ENCODE data around the gene ZSWIM5. TPM values are rescaled to one million over a fixed set of nuclear protein-coding genes. Genes with fewer than 3 reads are reported as not detected.
"Not testable (repeated sequence)": the region's sequence is repeated elsewhere in the genome, so short reads cannot be mapped to it uniquely, and the experiment has no call there.

Gene ZSWIM5
- total and polyA plus RNA-seq, 4 donors = 0.67 to 2.9 (median 1.3) TPM

DNA sequence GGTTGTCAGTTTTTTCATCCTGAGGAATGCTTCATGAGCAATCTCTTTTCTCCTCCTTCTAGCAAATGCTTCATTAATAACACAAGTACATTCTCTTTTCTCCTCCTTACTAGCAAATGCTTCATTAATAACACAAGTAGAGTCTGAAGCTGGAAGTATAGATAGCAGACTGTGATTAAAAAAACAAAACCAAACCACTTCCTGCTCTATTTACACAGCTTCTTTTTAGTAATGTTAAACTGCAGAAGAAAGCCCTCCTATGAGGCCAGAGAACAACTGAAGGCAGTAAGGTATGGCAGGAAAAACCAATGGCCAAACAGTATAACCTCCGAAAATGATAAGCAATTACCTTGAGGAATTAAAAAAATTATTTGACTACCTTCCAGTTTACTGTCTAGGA lies 90.1 kb downstream of the ZSWIM5 start:
- WGBS = 80% methylated on average over 1 of the region's 1 CpG
- no peaks in the 10 kb centered on the region for H3K27me3 ChIP-seq (ENCODE audit: control insufficient read depth in 4 of 4, insufficient read depth in 4 of 4, low read length in 3 of 4)
- TF ChIP-seq TAF1 (conservative IDR thresholded peaks at IDR 0.05) (no peak), FOXA1 (IDR thresholded peaks at IDR 0.05) (no peak), RXRA (IDR thresholded peaks at IDR 0.05) (no peak), GABPA (IDR thresholded peaks at IDR 0.05 in 1 of 2, conservative IDR thresholded peaks at IDR 0.05 in 1 of 2) (no peak), YY1 (IDR thresholded peaks at IDR 0.05) (no peak), FOXA2 (IDR thresholded peaks at IDR 0.05) (no peak), NR2F2 (IDR thresholded peaks at IDR 0.05) (no peak), RAD21 (IDR thresholded peaks at IDR 0.05) (no peak), SP1 (IDR thresholded peaks at IDR 0.05) (no peak)
- TF ChIP-seq, protein P1, sequence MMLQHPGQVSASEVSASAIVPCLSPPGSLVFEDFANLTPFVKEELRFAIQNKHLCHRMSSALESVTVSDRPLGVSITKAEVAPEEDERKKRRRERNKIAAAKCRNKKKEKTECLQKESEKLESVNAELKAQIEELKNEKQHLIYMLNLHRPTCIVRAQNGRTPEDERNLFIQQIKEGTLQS (IDR thresholded peaks at IDR 0.05) = no peak
- TF ChIP-seq, protein P2, sequence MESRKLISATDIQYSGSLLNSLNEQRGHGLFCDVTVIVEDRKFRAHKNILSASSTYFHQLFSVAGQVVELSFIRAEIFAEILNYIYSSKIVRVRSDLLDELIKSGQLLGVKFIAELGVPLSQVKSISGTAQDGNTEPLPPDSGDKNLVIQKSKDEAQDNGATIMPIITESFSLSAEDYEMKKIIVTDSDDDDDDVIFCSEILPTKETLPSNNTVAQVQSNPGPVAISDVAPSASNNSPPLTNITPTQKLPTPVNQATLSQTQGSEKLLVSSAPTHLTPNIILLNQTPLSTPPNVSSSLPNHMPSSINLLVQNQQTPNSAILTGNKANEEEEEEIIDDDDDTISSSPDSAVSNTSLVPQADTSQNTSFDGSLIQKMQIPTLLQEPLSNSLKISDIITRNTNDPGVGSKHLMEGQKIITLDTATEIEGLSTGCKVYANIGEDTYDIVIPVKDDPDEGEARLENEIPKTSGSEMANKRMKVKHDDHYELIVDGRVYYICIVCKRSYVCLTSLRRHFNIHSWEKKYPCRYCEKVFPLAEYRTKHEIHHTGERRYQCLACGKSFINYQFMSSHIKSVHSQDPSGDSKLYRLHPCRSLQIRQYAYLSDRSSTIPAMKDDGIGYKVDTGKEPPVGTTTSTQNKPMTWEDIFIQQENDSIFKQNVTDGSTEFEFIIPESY (IDR thresholded peaks at IDR 0.05) = no peak

DNA sequence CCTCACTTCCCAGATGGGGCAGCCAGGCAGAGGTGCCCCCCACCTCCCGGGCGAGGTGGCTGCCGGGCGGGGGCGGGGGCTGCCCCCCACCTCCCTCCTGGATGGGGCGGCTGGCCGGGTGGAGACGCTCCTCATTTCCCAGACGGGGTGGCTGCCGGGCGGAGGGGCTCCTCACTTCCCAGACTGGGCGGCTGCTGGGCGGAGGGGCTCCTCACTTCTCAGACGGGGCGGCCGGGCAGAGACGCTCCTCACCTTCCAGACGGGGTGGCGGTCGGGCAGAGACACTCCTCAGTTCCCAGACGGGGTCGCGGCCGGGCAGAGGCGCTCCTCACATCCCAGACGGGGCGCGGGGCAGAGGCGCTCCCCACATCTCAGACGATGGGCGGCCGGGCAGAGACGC lies 91.2 kb downstream of the ZSWIM5 start:
- H3K27ac ChIP-seq (ENCODE audit: low read depth in 1 of 2, low read length in 2 of 2); H3K36me3 ChIP-seq (ENCODE audit: control insufficient read depth in 4 of 4, insufficient read depth in 3 of 4, low read depth in 1 of 4, low read length in 3 of 4); H3K9ac ChIP-seq (ENCODE audit: low read depth in 1 of 2, low read length in 2 of 2); H3K9me3 ChIP-seq (ENCODE audit: control insufficient read depth in 4 of 4, low read length in 3 of 4); H3K4me3 ChIP-seq (ENCODE audit: low read depth in 1 of 3, low read length in 3 of 3); DNase-seq (ENCODE audit: low spot score); H3K4me1 ChIP-seq (ENCODE audit: control insufficient read depth in 4 of 4, insufficient read depth in 4 of 4, low read length in 3 of 4); H3K27me3 ChIP-seq (ENCODE audit: control insufficient read depth in 4 of 4, insufficient read depth in 4 of 4, low read length in 3 of 4): not testable (repeated sequence)
- WGBS = 98% methylated on average over 33 of the region's 33 CpGs

More for the DNA sequence above, 90.1 kb downstream of the ZSWIM5 start:
- Histone ChIP-seq H3K27ac (ENCODE audit: low read depth in 1 of 2, low read length in 2 of 2) (no peak overlapping the region), H3K9ac (ENCODE audit: low read depth in 1 of 2, low read length in 2 of 2) (no peak overlapping the region), H3K36me3 (ENCODE audit: control insufficient read depth in 4 of 4, insufficient read depth in 3 of 4, low read depth in 1 of 4, low read length in 3 of 4) (no peaks in the 10 kb centered on the region), H3K9me3 (ENCODE audit: control insufficient read depth in 4 of 4, low read length in 3 of 4) (no peaks in the 10 kb centered on the region), H3K4me3 (ENCODE audit: low read depth in 1 of 3, low read length in 3 of 3) (no peak overlapping the region), H3K4me1 (ENCODE audit: control insufficient read depth in 4 of 4, insufficient read depth in 4 of 4, low read length in 3 of 4) (peaks cover 0 to 2% (median 0%) of the 10 kb centered on the region in 4 donors)
- DNase-seq (ENCODE audit: low spot score) = no peak

DNA sequence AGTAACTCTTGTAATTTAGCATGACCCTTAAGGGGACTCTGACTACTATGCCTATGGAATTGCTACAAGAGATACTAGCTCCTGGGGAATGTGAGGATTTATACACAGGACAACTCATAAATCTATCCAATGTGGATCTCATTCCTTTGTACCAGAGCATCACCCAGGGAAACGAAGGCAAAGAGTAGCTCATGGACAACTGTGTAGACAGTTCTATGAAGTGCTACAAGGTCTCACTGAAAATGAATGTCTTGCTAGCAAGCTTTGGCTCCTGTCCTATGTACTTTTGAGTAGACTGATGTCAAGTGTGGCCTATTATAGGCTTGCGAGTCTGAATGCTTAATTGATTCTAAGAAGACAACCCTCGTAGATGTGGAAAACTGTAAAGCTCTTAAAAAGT lies 93.7 kb downstream of the ZSWIM5 start:
- Histone ChIP-seq H3K4me3 (ENCODE audit: low read depth in 1 of 3, low read length in 3 of 3) (no peak overlapping the region), H3K36me3 (ENCODE audit: control insufficient read depth in 4 of 4, insufficient read depth in 3 of 4, low read depth in 1 of 4, low read length in 3 of 4) (no peaks in the 10 kb centered on the region), H3K27me3 (ENCODE audit: control insufficient read depth in 4 of 4, insufficient read depth in 4 of 4, low read length in 3 of 4) (no peaks in the 10 kb centered on the region), H3K4me1 (ENCODE audit: control insufficient read depth in 4 of 4, insufficient read depth in 4 of 4, low read length in 3 of 4) (peaks cover 0 to 2% (median 0%) of the 10 kb centered on the region in 4 donors), H3K9me3 (ENCODE audit: control insufficient read depth in 4 of 4, low read length in 3 of 4) (no peaks in the 10 kb centered on the region), H3K9ac (ENCODE audit: low read depth in 1 of 2, low read length in 2 of 2) (no peak overlapping the region), H3K27ac (ENCODE audit: low read depth in 1 of 2, low read length in 2 of 2) (no peak overlapping the region)
- no peak for DNase-seq (ENCODE audit: low spot score)
- WGBS = 94% methylated on average over 3 of the region's 3 CpGs
- TF ChIP-seq RAD21 (IDR thresholded peaks at IDR 0.05) (no peak), HNF4A (conservative IDR thresholded peaks at IDR 0.05) (no peak)

DNA sequence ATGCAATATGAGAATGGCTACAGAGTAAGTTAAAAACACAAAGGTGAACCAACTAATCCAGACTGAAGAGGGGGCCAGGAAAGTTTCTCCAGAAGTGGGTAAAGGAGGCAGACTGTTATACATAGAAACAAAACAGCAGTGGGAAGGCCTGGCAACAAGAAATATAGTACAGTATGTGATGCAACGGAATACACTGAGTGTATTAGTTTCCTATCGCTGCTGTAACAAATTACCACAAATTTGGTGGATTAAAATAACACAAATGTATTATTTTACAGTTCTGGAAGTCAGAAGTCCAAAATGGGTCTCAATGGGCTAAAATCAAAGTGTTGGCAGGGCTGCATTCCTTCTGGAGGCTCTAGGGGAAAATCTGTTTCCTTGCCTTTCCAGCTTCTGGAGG lies 95.2 kb downstream of the ZSWIM5 start:
- TF ChIP-seq HNF4G (IDR thresholded peaks at IDR 0.05) (no peak), EGR1 (IDR thresholded peaks at IDR 0.05; ENCODE audit: low read depth in 2 of 2) (no peak), GABPA (IDR thresholded peaks at IDR 0.05 in 1 of 2, conservative IDR thresholded peaks at IDR 0.05 in 1 of 2) (no peak), FOXA1 (IDR thresholded peaks at IDR 0.05) (no peak), TAF1 (conservative IDR thresholded peaks at IDR 0.05) (no peak), HNF4A (conservative IDR thresholded peaks at IDR 0.05) (no peak), SP1 (IDR thresholded peaks at IDR 0.05) (no peak), RAD21 (IDR thresholded peaks at IDR 0.05) (no peak), YY1 (IDR thresholded peaks at IDR 0.05) (no peak), RXRA (IDR thresholded peaks at IDR 0.05) (no peak), NR2F2 (IDR thresholded peaks at IDR 0.05) (no peak)
- TF ChIP-seq, protein P3, sequence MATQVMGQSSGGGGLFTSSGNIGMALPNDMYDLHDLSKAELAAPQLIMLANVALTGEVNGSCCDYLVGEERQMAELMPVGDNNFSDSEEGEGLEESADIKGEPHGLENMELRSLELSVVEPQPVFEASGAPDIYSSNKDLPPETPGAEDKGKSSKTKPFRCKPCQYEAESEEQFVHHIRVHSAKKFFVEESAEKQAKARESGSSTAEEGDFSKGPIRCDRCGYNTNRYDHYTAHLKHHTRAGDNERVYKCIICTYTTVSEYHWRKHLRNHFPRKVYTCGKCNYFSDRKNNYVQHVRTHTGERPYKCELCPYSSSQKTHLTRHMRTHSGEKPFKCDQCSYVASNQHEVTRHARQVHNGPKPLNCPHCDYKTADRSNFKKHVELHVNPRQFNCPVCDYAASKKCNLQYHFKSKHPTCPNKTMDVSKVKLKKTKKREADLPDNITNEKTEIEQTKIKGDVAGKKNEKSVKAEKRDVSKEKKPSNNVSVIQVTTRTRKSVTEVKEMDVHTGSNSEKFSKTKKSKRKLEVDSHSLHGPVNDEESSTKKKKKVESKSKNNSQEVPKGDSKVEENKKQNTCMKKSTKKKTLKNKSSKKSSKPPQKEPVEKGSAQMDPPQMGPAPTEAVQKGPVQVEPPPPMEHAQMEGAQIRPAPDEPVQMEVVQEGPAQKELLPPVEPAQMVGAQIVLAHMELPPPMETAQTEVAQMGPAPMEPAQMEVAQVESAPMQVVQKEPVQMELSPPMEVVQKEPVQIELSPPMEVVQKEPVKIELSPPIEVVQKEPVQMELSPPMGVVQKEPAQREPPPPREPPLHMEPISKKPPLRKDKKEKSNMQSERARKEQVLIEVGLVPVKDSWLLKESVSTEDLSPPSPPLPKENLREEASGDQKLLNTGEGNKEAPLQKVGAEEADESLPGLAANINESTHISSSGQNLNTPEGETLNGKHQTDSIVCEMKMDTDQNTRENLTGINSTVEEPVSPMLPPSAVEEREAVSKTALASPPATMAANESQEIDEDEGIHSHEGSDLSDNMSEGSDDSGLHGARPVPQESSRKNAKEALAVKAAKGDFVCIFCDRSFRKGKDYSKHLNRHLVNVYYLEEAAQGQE (IDR thresholded peaks at IDR 0.05) = no peak
- TF ChIP-seq, protein P2 (IDR thresholded peaks at IDR 0.05) = no peak
- TF ChIP-seq, protein P4, sequence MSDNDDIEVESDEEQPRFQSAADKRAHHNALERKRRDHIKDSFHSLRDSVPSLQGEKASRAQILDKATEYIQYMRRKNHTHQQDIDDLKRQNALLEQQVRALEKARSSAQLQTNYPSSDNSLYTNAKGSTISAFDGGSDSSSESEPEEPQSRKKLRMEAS (IDR thresholded peaks at IDR 0.05) = no peak
- H3K9ac ChIP-seq (ENCODE audit: low read depth in 1 of 2, low read length in 2 of 2) = no peak overlapping the region
- no peaks in the 10 kb centered on the region for H3K36me3 ChIP-seq (ENCODE audit: control insufficient read depth in 4 of 4, insufficient read depth in 3 of 4, low read depth in 1 of 4, low read length in 3 of 4)
- WGBS = 98% methylated on average over 2 of the region's 2 CpGs
- no peak overlapping the region for H3K4me3 ChIP-seq (ENCODE audit: low read depth in 1 of 3, low read length in 3 of 3)
- DNase-seq (ENCODE audit: low spot score) = no peak
- no peaks in the 10 kb centered on the region for H3K9me3 ChIP-seq (ENCODE audit: control insufficient read depth in 4 of 4, low read length in 3 of 4)
- peaks cover 0 to 4% (median 0%) of the 10 kb centered on the region in 4 donors for H3K4me1 ChIP-seq (ENCODE audit: control insufficient read depth in 4 of 4, insufficient read depth in 4 of 4, low read length in 3 of 4)
- H3K27me3 ChIP-seq (ENCODE audit: control insufficient read depth in 4 of 4, insufficient read depth in 4 of 4, low read length in 3 of 4) = no peaks in the 10 kb centered on the region
- H3K27ac ChIP-seq (ENCODE audit: low read depth in 1 of 2, low read length in 2 of 2) = no peak overlapping the region

Measured in liver (tissue), 9 donors.